GM12801 (cell line): ENCODE results near the gene IAPP.

Source experiments
- CTCF ChIP-seq: IDR thresholded peaks from one replicate; pipeline ENCODE4 v1.5.1; 2011; ENCODE audit warnings: control low read depth; ENCODE audit not compliant: insufficient read length; ENCODE audit errors: extremely low read depth

IAPP gene

GRCh38 chr12:21350975-21351374 lies 21.7 kb upstream of the IAPP start:
- TF ChIP-seq CTCF, result no peak

GRCh38 chr12:21353487-21353886 lies 19.2 kb upstream of the IAPP start:
- no peak for TF ChIP-seq CTCF

- TF ChIP-seq CTCF, result no peak
Observed at GRCh38 chr12:21353948-21354347, 18.8 kb upstream of the IAPP start.

- TF ChIP-seq CTCF, result no peak
Observed at GRCh38 chr12:21354641-21355040, 18.1 kb upstream of the IAPP start.

- TF ChIP-seq CTCF, result no peak
Observed at GRCh38 chr12:21369141-21369980, 3.3 kb upstream of the IAPP start.

GRCh38 chr12:21370845-21371449 lies 1.8 kb upstream of the IAPP start:
- TF ChIP-seq CTCF, result no peak

GRCh38 chr12:21379218-21379617 lies 6.5 kb downstream of the IAPP start:
- TF ChIP-seq CTCF, result no peak
